Keratinocyte (primary cell): ENCODE data around the gene EPS8L2. TPM values are rescaled to one million over a fixed set of nuclear protein-coding genes. Genes with fewer than 3 reads are reported as not detected.

ENCODE experiments used
- DNase-seq: peaks from one replicate; pipeline ENCODE4 v3.0.0-alpha.2; 2011; ENCODE audit warnings: low read depth, missing footprints, low spot score
- FAIRE-seq: peaks from 2 replicates; lab custom pipeline; 2011; peaks lifted over from hg19 to GRCh38; lab: Jason Lieb, UNC
- H2AFZ ChIP-seq: 2 replicates; pipeline ENCODE4 v1.6.0; 2012; ENCODE audit warnings: low read length, control low read depth, inconsistent platforms; ENCODE audit not compliant: control insufficient read depth
- H3K27ac ChIP-seq: 2 replicates; pipeline ENCODE4 v1.5.1; 2011; ENCODE audit warnings: low read length; ENCODE audit not compliant: control insufficient read depth, insufficient read depth
- H3K27me3 ChIP-seq: 3 replicates; pipeline ENCODE4 v1.6.0; 2011; ENCODE audit warnings: low read length; ENCODE audit not compliant: control insufficient read depth, insufficient read depth; ENCODE audit errors: extremely low read depth
- H3K36me3 ChIP-seq, 2 experiments: 2 replicates in 1 of 2; 3 replicates in 1 of 2; pipeline ENCODE4 v1.5.1; 2011; ENCODE audit warnings: low read length in 2 of 2, mild to moderate bottlenecking in 1 of 2; ENCODE audit not compliant: control insufficient read depth in 2 of 2, insufficient read depth in 2 of 2; ENCODE audit errors: extremely low read depth in 1 of 2
- H3K4me1 ChIP-seq: 3 replicates; pipeline ENCODE4 v1.5.1; 2011; ENCODE audit warnings: low read length; ENCODE audit not compliant: control insufficient read depth, insufficient read depth; ENCODE audit errors: extremely low read depth
- H3K4me2 ChIP-seq: 3 replicates; pipeline ENCODE4 v1.6.0; 2011; ENCODE audit warnings: low read depth, low read length; ENCODE audit not compliant: control insufficient read depth, insufficient read depth; ENCODE audit errors: extremely low read depth
- H3K4me3 ChIP-seq, 3 experiments: fragments of 200-600 bp in 1 of 3; sonication (generic) in 1 of 3; 2 replicates in 2 of 3; 3 replicates in 1 of 3; pipeline ENCODE4 v1.5.1; 2011 to 2016; ENCODE audit warnings: low read length in 3 of 3, mild to moderate bottlenecking in 3 of 3, control low read depth in 2 of 3, inconsistent platforms in 1 of 3, low read depth in 1 of 3, mixed read lengths in 1 of 3, mixed run types in 1 of 3, moderate library complexity in 1 of 3; ENCODE audit not compliant: control insufficient read depth in 2 of 3, insufficient read depth in 2 of 3; ENCODE audit errors: extremely low read depth in 1 of 3
- H3K79me2 ChIP-seq: 2 replicates; pipeline ENCODE4 v1.6.0; 2012; ENCODE audit warnings: low read length; ENCODE audit not compliant: control insufficient read depth, insufficient read depth
- H3K9ac ChIP-seq: 3 replicates; pipeline ENCODE4 v1.6.0; 2011; ENCODE audit warnings: low read length; ENCODE audit not compliant: control insufficient read depth, insufficient read depth; ENCODE audit errors: extremely low read depth
- H3K9me1 ChIP-seq: 3 replicates; pipeline ENCODE4 v1.6.0; 2011; ENCODE audit warnings: low read length; ENCODE audit not compliant: control insufficient read depth, insufficient read depth; ENCODE audit errors: extremely low read depth
- H3K9me3 ChIP-seq: 2 replicates; pipeline ENCODE4 v1.5.1; 2012; ENCODE audit warnings: low read depth, low read length; ENCODE audit not compliant: control insufficient read depth
- H4K20me1 ChIP-seq: 3 replicates; pipeline ENCODE4 v1.6.0; 2011; ENCODE audit warnings: low read length; ENCODE audit not compliant: control insufficient read depth, insufficient read depth; ENCODE audit errors: extremely low read depth
- CTCF ChIP-seq, 3 experiments: IDR thresholded peaks in 1 of 3; conservative IDR thresholded peaks in 1 of 3; optimal IDR thresholded peaks in 1 of 3; 2 replicates in 2 of 3; 3 replicates in 1 of 3; pipeline versions ENCODE3 to v1.5.1; 2011; ENCODE audit warnings: low read length in 3 of 3, mild to moderate bottlenecking in 3 of 3, moderate library complexity in 2 of 3, control low read depth in 1 of 3, inconsistent platforms in 1 of 3; ENCODE audit not compliant: insufficient read depth in 2 of 3; ENCODE audit errors: extremely low read depth in 1 of 3
- EZH2 ChIP-seq: IDR thresholded peaks from one replicate; pipeline ENCODE4 v1.6.1; 2012; ENCODE audit warnings: inconsistent platforms, mild to moderate bottlenecking, low read length, moderate library complexity
- dilution Hi-C: fragments of 300-500 bp; cut with MboI; formaldehyde crosslinking; loops from one replicate; pipeline ENCODE4 v1.7.0; 2020; ENCODE audit warnings: low sequenced_read_pairs; ENCODE audit not compliant: extremely low pct_ligation_motif_present
- polyA minus RNA-seq, 3 experiments: library from RNA; depleted of rRNA, polyadenylated mRNA; stranded (reverse); fragments of >200 nt; gene quantifications; 1 replicate in 1 of 3; 2 replicates in 1 of 3; 3 replicates in 1 of 3; pipeline ENCODE4 v1.2.3, GENCODE V29; 2011
- polyA plus RNA-seq, 5 experiments: library from polyadenylated mRNA; depleted of rRNA in 3 of 5; stranded (reverse) in 3 of 5; stranded (forward) in 1 of 5; unstranded in 1 of 5; fragments of >200 nt; gene quantifications; 1 replicate in 1 of 5; 2 replicates in 3 of 5; 3 replicates in 1 of 5; pipeline versions ENCODE4 v1.2.1 to v1.2.3, GENCODE V29; 2011 to 2012; ENCODE audit warnings: missing spikeins in 2 of 5, low read depth in 1 of 5, low replicate concordance in 1 of 5

EPS8L2 gene
- polyA plus RNA-seq (81.4 to 297 TPM (median 114 TPM) in 3 replicates), polyA minus RNA-seq (97.2 to 114 TPM (median 110 TPM) in 3 replicates)
- polyA plus RNA-seq (2011; ENCODE audit: low read depth): 308 TPM
- 64.7 and 134 TPM in 2 replicates for polyA plus RNA-seq (2011; cell fraction: cytosol; rRNA removed)
- polyA plus RNA-seq (2011; cell fraction: nucleus; rRNA removed): 499 and 646 TPM in 2 replicates
- 119 and 230 TPM in 2 replicates for polyA plus RNA-seq (2012; ENCODE audit: low replicate concordance)
- 140 TPM for polyA minus RNA-seq (2011; cell fraction: cytosol; rRNA and poly(A)+ RNA removed)
- 100 and 132 TPM in 2 replicates for polyA minus RNA-seq (2011; cell fraction: nucleus; rRNA and poly(A)+ RNA removed)

GRCh38 chr11:705646-706438 lies at the start of gene EPS8L2:
EPS8L2 (plus strand) TSS chr11:706231; CDS start chr11:709408, 3,177 bp downstream.
- Histone ChIP-seq H3K36me3 (peaks cover 6 to 8% of the 10 kb centered on the region in 2 experiments), H3K4me1 (peaks cover 20% of the 10 kb centered on the region), H3K79me2 (peaks cover 31% of the 10 kb centered on the region), H3K4me3 (peak within 1 kb of the TSS; percentile 83 to 90 (median 84)), H4K20me1 (no peaks in the 10 kb centered on the region), H3K27me3 (no peaks in the 10 kb centered on the region), H3K4me2 (peak within 1 kb of the TSS; percentile 90), H3K9ac (peak within 1 kb of the TSS; percentile 80), H2AFZ (peak within 1 kb of the TSS; percentile 37), H3K9me1 (peaks cover 2% of the 10 kb centered on the region), H3K9me3 (no peaks in the 10 kb centered on the region), H3K27ac (peak within 1 kb of the TSS; percentile 68)
- dilution Hi-C loops: no loop called here
- FAIRE-seq (no peak), DNase-seq (no peak)
- no peak for TF ChIP-seq CTCF (optimal IDR thresholded peaks at IDR 0.05 in 1 of 3, IDR thresholded peaks at IDR 0.05 in 1 of 3, conservative IDR thresholded peaks at IDR 0.05 in 1 of 3; ENCODE audit: extremely low read depth in 1 of 3, insufficient read depth in 2 of 3, low read length in 3 of 3)
- TF ChIP-seq EZH2: no peak

- H3K27ac ChIP-seq: no peak overlapping the region
- FAIRE-seq (no peak), DNase-seq (no peak)
- H3K9me3 ChIP-seq: no peaks in the 10 kb centered on the region
- no peaks in the 10 kb centered on the region for H3K27me3 ChIP-seq
- no peaks in the 10 kb centered on the region for H4K20me1 ChIP-seq
- H3K79me2 ChIP-seq: no peaks in the 10 kb centered on the region
- no peak overlapping the region for H3K4me2 ChIP-seq
- no peak overlapping the region for H3K4me3 ChIP-seq
- H3K36me3 ChIP-seq: peaks cover 5% of the 10 kb centered on the region in 2 experiments
- H2AFZ ChIP-seq: no peak overlapping the region
- H3K9ac ChIP-seq: no peak overlapping the region
- no peaks in the 10 kb centered on the region for H3K9me1 ChIP-seq
- TF ChIP-seq CTCF (optimal IDR thresholded peaks at IDR 0.05 in 1 of 3, IDR thresholded peaks at IDR 0.05 in 1 of 3, conservative IDR thresholded peaks at IDR 0.05 in 1 of 3; ENCODE audit: extremely low read depth in 1 of 3, insufficient read depth in 2 of 3, low read length in 3 of 3): no peak
- no peak for TF ChIP-seq EZH2
- H3K4me1 ChIP-seq: peaks cover 7% of the 10 kb centered on the region
- dilution Hi-C loops: no loop called here
These were observed 49.6 kb upstream of the EPS8L2 start for GRCh38 chr11:656426-656825.
